ENCODE measurements around the gene HTR3B.

HTR3B gene

DNA sequence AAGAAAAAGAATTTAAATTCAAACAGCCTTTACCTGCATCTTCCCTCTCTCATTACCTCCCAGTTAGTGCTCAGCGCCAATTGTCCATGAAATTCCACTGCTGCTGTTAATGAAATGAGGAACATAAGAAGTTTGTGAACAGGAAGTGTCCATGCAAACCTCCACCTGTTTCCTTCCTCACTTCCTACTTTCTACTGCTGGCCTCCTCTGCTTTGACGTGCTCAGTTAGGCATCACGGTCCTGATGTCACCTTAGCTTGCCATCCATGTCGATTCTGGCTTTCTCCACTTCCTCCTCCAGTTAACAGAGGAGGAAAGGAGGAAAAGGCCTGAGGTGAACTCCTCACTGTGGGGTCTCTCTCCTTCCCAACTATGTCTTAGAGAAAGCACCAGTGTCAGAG lies 43.4 kb downstream of the HTR3B start:
- DNase-seq, result no peak

DNA sequence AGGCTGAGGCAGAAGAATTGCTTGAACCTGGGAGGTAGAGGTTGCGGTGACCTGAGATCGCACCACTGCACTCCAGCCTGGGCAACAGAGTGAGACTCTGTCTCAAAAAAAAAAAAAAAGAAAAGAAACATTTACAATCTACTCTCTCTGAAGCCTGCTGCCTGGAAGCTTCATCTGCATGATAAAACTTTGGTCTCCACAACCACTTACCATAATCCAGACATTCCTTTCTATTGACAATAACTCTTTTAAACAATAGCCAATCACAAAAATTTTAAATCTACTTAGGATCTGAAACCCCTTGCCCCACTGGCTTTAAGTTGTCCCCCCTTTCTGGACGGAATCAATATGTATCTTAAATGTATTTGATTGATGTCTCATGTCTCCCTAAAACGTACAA lies 45.3 kb downstream of the HTR3B start:
- no peak for DNase-seq

DNA sequence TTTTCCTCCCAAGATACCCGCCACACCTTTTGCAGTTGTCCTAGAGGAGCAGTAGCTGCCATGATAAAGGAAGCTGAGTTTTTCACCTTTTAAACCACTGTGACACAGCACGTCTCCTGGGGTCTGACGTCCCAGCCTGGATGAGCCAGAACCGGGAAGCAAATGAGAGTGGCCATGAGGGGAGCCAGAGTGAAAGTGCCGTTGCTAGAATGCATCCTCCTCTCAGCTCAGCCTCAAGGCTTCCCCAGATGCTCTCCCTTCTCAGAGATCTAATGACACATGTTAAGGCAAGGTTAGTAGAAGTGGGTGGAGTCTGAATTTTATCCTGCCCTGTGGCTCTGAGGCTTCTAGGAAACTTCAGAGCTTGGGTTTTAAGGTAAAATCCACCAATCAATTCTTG lies 46.9 kb downstream of the HTR3B start:
- no peak for DNase-seq

DNA sequence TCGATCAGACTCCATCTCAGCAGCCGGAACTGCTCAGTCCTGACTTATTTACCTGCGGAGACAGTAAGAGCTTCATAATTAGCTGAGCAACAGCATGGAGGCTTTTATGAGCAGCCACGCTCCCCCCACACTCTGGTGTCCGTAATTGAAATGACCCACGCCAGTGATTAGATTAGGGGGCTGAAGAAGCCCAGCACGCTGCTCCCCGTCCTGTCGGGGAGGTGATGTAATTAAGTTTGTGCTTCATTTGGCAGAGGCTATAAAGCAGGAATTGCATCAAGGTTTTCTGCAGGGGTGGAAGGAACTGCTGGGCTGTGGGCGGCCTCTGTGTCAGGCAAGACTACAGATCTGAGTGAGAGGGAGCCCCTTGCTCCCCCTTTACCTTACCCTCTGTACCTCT lies 47.5 kb downstream of the HTR3B start:
- DNase-seq, result no peak

DNA sequence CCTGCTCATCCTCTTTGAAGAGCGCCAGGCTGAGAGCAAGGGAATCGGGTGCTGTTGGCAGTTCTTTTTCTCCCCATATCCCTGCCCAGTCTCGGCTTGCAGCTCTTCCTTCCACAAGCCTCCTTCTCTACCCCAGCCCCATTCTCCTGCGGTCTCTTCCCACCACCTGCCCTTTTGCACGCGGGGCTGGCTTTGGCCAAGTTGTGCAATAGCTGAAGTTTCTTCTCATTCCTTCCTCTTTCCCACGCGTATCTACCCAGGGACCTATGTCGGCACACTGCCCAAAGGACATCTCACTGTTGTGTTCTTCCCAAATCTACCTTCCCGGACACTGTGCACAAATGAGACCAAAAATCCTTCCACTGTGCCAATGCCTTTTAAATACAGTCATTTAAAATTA lies 48.0 kb downstream of the HTR3B start:
- DNase-seq, result no peak

DNA sequence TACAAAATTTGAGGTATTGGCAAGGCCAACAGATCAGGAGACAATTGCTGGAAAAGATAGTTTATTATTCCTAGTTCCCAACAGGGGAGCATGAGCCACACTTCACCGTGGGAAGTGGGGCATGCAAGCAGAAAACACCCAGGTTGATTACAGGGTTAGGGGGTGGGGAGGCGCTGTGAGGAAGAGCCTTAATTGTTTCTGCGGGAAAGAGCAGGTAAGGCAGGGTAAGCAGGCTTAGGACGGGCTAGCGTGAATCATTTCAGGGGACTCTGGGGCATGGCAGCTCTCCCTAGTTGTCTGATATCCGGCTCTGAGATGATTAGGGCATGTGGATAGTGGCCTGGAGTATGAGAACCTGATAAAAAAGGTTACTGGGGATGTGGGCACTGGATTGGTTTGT lies 49.6 kb downstream of the HTR3B start:
- no peak for DNase-seq

DNA sequence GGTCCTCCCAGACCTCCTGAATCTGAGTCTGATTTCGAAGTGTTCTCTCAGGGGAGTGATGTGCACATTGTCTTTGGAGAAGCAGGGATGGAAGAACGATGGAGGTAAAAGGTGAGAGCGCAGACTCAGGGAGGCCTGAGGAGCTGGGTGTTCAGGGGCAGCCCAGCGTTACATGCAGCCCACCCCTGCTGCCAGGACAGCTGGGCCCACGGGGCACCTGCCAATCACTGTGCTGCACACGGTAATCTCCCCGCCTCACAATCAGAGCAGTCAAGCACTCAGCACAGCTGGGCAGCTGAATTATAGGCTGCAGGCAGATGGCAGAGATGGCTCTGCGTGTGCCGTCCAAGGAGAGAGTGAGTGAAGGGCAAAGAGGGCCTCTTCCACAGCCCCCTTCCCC lies 52.4 kb downstream of the HTR3B start:
- DNase-seq, result no peak

DNA sequence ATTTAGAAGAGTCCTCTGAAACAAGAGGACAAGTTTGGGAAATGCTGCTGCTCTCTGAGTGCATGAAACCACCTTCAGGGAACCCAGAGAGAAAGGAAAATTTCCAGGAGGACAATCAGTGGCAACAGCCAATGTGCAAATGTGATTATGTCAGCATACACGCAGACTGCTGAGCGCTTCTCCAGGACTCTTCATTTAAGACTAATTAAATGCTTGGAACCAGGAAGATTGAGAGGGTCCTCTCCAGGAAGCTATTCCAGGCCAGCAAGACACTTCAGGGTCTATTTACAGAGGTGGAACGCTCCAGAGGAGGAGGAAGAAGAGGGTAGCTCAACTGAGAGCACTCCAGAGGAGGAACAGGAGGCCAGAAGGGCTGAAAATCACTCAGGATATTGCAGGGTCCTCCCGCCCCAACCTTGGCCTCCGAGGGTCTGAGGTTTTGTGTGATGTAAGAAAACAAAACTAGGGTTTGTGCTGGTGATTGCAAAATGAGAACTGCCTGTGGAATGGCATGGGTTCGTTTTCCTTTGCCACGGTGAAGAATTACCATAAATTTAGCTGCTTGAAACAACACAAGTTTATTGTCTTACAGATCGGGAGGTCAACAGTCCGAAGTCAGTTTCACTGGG lies 56.2 kb downstream of the HTR3B start:
- DNase-seq, result no peak

DNA sequence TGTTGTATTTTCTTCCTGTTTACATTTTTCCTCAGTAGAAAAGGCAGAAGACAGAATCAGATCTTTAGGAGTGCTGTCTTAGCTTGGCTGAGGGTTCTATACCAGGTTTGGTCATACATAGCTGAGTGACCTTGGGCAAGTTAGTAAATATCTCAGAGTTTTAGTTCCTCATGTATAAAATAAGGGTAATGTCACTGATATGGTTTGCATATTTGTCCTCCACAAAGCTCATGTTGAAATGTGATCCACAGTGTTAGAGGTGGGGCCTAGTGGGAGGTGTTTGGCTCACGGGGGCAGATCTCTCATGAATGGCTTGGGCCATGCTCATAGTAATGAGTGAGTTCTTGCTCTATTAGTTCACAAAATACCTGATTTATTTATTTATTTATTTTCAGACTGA lies 62.8 kb downstream of the HTR3B start:
- DNase-seq, result no peak

DNA sequence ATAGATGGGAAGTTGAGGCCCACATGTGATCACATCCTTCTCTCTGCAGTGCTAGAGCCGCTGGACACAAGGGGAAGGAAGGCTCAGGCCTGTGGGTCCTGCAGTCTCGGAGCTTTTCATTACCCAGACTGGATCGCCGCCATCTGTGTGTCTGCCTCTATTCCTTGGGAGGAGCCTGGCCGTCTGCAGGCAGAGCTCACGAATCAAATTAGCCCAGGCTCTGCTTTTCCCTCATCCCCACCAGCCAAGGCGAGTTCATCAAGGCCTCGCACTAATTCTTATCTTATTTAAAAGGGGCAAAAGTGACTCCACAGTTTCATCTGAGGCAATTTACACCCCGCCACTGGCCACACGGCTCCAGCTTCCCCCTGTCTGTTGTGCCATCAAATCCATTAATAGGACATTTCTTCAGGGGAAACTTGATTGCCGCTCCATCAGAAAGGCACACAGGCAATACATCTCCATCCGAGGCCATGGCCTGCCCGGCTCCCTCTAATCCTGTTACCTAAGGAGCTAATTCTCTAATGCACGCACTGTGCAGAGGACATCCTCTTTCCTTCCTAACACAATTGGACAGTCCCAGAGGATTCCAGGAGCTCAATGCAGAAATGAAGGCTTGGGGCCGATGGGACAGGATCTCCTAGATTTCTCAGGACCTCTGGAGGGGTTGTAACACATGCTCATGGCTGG lies 67.1 kb downstream of the HTR3B start:
- DNase-seq, result no peak

DNA sequence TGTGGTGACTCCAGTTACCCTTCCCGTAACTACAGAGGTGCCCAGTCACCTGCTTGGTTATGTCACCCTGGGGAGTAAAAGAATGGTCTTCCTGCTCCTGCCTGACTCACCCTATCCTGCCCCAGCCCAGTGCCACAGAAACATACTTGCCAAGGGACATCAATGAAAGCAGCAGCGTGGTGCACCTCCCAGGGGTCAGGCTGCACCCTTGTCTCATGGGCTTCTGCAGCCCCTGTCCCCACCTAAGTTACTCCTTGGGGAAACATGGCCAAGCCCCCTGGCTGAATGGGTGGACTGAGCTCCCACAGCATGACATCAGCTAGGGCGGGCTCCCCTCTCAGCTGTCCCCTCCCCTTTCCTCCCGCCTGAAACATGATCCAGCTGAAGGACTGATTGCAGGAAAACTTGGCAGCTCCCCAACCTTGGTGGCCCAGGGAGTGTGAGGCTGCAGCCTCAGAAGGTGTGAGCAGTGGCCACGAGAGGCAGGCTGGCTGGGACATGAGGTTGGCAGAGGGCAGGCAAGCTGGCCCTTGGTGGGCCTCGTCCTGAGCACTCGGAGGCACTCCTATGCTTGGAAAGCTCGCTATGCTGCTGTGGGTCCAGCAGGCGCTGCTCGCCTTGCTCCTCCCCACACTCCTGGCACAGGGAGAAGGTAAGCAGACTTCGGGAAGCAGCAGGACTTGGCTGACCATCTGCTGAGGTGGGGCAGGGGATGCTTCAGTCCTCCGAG lies 70.3 kb downstream of the HTR3B start, which contains the start of gene HTR3A:
Gene HTR3A (plus strand): TSS at position 368 of the 730 bp plus-strand sequence. CDS start 218 bp downstream, at position 586.
- no peak for DNase-seq

DNA sequence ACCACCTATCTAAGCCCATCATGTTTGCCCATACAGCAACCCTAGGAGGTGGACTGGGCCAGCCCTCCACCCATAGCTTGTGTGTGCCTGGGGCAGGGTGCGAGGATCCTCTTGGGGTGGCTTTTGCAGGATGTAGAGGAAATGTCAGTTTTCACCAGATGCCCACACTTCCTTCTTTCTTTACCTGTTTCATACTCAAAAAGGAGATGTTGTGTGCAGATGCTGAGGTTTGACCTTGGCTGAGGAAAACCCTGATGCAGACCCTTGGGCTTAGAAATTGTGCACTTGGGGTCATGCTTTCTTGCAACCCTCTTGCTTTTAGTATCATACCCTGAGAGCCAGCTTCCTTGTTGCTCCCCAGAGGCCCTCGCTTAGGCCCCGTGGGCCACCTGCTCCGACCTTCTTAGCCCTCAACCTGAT lies 72.5 kb downstream of the HTR3B start:
- no peak for DNase-seq

DNA sequence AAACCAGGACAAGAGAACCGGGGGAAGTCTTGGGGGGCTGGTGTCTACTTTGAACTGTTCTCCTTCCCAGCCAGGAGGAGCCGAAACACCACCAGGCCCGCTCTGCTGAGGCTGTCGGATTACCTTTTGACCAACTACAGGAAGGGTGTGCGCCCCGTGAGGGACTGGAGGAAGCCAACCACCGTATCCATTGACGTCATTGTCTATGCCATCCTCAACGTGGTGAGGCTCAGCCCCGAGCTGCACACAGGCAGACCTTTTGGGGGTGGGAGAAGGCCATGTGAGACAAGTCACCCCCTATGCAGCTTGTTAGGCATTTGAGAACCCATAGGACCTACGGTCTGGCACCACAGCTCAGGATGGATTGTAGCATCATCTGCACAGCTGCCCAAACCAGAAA lies 73.1 kb downstream of the HTR3B start:
- DNase-seq, result no peak

DNA sequence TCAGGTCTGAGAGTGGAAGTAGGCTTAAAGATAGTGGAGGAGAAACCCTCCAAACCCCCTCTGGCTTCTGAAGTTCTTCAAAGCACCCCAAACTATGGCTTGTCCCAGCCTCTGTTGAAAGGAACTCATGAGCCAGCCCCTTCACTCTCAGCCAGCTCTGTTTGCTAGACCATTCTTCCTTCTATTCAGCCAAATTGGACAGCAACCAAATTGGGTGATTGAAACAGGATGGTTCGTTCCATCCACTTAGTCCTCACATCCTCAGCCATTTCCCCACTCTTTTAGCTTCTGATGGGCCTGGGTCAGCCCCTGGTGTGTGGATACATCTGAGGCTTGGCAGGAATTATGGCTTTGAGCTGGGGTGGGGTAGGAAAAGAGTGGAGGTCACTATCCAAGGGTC lies 74.8 kb downstream of the HTR3B start:
- DNase-seq, result no peak

DNA sequence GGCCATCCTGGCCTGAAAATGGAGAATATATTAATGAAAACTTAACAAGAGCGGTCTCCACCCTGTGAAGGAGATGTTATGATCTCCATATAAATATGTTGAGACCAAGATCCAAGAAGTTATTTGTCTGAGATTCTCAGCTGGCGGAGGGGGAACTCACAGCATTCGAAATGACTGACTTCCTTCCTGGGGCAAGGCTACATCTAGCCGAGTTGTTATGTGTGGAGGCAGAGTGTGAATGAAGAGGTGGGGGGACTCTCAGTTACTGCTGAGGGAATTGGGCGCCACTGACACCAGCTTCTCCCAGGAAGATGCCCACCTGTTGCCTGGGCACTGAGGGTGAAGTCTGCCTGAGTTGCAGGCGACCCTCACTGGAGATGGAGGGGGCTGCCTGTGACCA lies 76.2 kb downstream of the HTR3B start:
- DNase-seq, result no peak

DNA sequence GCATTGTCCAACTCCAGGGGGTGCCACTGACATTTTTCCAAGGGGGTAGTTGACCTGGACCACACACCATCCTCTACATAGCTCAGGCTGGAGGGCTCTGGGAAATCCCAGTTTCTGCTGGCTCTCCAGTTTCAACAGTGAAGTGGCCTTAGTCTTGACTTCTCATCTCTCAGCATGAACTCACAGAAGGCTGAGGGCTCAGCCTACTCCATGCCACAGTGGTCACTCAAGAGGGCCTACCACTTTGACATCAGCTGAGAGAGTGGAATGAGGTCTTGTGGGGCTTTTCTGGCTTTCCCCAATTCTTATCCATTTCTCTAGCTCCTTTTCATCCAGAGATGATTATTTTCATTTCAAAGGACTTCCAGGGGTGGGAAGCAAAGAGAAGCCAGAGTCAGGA lies 77.7 kb downstream of the HTR3B start:
- no peak for DNase-seq

DNA sequence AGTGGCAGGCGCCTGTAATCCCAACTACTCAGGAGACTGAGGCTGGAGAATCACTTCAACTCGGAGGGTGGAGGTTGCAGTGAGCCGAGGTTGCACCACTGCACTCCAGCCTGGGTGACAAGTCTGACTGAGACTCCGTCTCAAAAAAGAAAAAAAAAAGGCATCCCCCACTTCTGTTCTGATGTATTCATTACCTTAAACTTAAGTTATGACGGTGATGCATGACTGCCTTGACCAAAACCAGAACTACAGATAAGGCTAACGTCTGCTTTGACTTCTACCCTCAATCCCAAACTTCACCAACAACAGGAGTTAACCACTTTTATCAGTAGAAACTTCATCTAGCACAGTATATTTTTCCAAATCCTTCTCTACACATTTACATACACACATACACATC lies 80.2 kb downstream of the HTR3B start:
- no peak for DNase-seq

DNA sequence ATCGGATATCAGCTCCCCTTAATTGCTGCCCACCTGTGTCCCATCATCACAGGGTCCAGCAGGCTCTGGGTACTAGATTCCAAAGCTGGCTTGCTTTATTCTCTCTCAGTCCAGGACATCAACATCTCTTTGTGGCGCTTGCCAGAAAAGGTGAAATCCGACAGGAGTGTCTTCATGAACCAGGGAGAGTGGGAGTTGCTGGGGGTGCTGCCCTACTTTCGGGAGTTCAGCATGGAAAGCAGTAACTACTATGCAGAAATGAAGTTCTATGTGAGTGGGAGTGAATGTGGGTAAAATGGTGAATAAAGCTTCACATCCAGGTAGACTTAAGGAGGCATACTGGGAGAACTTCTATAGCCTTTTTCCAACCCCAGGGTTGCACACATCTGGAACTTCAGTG lies 81.3 kb downstream of the HTR3B start:
- DNase-seq, result no peak

DNA sequence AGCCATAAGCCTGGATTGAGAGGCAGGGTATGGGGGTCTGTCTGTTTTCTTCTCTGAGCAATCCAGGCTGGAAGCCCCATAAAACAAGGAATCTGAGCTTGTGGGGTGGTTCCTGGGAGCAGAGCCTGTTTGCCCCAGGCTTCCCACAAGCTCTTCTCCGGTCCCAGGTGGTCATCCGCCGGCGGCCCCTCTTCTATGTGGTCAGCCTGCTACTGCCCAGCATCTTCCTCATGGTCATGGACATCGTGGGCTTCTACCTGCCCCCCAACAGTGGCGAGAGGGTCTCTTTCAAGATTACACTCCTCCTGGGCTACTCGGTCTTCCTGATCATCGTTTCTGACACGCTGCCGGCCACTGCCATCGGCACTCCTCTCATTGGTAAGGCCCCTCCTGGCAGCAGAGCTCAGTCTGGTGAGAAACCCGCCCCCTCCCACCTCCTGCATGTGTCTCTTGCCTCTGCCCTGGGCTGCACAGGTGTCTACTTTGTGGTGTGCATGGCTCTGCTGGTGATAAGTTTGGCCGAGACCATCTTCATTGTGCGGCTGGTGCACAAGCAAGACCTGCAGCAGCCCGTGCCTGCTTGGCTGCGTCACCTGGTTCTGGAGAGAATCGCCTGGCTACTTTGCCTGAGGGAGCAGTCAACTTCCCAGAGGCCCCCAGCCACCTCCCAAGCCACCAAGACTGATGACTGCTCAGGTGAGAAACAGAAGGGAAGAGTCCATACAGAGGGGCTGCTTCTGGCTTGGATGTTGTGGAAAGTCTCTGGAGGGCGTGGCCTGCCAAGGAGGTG lies 82.0 kb downstream of the HTR3B start:
- DNase-seq, result no peak

DNA sequence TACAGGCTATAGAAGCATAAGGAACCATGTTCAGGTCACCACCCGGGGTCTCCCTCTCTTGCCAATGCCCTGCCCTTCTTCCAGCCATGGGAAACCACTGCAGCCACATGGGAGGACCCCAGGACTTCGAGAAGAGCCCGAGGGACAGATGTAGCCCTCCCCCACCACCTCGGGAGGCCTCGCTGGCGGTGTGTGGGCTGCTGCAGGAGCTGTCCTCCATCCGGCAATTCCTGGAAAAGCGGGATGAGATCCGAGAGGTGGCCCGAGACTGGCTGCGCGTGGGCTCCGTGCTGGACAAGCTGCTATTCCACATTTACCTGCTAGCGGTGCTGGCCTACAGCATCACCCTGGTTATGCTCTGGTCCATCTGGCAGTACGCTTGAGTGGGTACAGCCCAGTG lies 84.8 kb downstream of the HTR3B start:
- no peak for DNase-seq

DNA sequence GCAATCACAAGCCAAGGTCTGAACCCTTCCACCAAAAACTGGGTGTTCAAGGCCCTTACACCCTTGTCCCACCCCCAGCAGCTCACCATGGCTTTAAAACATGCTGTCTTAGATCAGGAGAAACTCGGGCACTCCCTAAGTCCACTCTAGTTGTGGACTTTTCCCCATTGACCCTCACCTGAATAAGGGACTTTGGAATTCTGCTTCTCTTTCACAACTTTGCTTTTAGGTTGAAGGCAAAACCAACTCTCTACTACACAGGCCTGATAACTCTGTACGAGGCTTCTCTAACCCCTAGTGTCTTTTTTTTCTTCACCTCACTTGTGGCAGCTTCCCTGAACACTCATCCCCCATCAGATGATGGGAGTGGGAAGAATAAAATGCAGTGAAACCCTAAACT lies 85.3 kb downstream of the HTR3B start:
- DNase-seq, result no peak

DNA sequence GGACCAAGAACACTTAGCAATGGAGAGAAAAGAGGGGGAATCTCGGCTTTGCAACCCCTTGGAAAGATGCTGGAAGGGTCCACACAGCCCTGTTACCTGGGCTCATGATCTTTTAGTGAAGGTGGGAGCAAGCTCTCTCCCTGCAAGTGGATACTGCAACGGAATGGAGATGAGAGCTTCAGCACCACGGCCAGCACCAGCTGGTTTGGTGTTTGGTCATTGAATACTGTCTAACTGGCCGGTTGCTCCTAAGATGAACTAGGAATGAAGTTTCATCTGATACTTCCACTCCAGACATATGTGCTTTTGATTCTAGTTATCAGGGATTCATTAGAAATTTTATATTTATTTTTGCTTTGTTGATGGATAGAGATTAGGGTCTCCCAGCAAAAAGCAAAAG lies 86.6 kb downstream of the HTR3B start:
- DNase-seq, result no peak

DNA sequence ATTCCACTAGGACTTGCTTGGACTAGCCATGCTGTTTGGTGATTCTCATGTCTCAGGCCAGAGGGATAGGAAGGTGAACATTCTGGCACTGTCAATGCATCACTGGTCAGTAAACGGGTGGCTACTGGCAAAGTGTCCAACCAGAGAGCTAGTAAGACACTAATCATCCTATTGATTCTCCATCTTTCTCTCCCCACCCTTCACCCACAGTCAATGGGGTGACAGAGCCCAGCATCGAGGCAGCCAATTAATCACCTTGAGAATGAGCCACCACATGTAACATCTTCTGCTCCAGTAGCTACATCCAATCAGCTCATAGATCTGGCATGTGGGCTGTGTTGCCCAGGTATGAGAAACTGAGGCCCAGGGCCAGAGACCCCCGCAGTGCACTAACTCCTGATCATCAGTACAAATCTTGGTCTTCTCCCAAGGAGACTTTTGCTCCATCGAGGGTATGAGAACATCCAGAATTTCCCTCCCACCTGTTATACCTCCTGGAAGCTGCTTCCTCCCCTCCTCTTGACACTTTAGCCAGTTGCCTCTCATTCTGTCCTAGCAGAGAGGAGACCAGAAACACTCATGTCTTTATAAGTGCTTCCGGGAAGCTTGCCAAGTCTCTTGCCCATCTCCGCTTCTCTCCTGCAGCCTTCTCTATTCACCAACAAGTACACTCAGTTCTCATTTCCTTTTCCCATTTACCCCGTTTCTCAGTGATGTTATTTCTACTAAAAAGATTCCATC lies 87.3 kb downstream of the HTR3B start:
- DNase-seq, result no peak

Data from activated naive CD4-positive, alpha-beta T cell (primary cell).